HG03045 (cell line): ENCODE measurements around the gene OTUD5.
"Not testable (repeated sequence)": the region's sequence is repeated elsewhere in the genome, so short reads cannot be mapped to it uniquely, and the experiment has no call there.

Source experiments
- ATAC-seq: cut with Tn5 transposase; IDR thresholded peaks from one replicate; pipeline ENCODE4 v1.9.1; 2021; ENCODE audit warnings: mild to moderate bottlenecking, moderate library complexity; ENCODE audit not compliant: unreplicated experiment

The OTUD5 gene, protein sequence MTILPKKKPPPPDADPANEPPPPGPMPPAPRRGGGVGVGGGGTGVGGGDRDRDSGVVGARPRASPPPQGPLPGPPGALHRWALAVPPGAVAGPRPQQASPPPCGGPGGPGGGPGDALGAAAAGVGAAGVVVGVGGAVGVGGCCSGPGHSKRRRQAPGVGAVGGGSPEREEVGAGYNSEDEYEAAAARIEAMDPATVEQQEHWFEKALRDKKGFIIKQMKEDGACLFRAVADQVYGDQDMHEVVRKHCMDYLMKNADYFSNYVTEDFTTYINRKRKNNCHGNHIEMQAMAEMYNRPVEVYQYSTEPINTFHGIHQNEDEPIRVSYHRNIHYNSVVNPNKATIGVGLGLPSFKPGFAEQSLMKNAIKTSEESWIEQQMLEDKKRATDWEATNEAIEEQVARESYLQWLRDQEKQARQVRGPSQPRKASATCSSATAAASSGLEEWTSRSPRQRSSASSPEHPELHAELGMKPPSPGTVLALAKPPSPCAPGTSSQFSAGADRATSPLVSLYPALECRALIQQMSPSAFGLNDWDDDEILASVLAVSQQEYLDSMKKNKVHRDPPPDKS

DNA sequence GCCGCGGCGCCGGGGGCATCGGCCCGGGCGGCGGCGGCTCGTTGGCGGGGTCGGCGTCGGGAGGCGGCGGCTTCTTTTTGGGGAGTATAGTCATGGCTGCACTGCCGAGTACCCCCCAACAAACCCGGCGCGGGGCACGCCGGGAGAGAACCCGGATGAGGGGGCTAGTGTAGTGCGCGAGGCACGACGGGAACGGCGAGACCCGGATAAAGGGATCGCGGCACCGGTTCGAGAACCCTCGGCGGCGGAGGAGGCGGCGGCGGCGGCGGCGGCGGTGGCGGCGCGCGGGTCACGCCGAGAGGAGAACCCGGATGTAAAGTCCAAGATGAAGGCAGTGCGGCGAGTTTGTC lies at the start of gene OTUD5:
OTUD5 (minus strand) TSS at position 131 of the 350 bp plus-strand sequence; CDS start at position 94, 37 bp downstream.
- ATAC-seq, result peak; percentile 35

DNA sequence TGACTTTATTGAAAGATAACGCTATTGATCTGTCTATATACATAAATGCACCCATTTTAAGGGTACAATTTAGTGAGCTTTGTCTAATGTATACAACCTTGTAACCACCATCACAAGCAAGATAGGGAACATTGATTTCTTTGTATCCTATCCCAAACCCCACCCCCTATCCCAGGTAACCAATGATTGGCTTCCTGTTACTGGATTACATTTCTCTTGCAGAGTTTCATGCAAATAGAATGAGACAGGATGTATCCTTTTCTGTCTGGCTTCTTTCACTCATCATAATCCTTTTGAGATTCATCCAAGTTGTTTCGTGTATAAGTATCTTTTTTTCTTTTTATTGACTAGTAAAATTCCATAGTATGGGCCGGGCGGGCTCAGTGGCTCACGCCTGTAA lies 46.3 kb upstream of the OTUD5 start:
- no peak for ATAC-seq

DNA sequence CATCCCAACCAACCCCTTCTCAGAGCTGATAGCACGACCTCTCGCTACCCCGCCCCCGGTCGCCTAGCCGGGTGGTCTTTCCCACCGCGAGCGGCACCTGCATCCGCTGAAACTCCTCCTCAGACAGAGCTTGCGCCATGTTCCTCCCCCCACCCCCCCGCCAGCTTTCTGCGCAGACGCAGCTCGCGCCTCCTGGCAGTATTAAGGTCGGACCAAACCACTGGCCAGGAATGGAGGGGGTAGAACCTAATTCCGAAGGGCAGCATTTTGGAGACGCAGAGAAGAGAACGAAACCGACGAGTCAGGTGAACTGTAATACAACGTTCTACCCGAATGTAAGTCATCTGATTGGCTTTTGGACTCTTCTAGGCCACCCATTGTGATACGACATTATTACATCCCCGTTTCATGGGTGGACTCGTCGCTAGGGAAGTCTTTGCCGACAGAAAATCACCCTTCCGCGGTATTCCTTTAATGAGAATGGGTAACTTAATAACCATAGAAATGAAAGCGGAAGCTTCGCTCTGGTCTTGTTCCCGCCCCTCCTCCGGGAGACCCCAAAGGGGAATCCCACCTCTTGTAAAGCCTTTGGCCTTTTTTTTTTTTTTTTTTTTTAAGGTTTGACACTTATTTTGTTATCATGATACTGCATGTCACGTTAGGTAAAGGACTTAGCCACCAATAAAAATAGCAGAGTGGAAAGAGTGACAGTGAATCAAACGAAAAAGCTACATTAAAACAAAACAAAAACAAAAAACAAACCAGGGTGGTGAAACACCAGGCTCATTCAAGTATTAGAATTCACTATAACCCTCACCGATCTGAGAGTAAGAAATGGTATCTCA lies 44.9 kb upstream of the OTUD5 start, which contains the start of gene GRIPAP1:
GRIPAP1 (minus strand) TSS at position 174 of the 845 bp plus-strand sequence; CDS start at position 139, 35 bp downstream.
- ATAC-seq, result peak; percentile 82

DNA sequence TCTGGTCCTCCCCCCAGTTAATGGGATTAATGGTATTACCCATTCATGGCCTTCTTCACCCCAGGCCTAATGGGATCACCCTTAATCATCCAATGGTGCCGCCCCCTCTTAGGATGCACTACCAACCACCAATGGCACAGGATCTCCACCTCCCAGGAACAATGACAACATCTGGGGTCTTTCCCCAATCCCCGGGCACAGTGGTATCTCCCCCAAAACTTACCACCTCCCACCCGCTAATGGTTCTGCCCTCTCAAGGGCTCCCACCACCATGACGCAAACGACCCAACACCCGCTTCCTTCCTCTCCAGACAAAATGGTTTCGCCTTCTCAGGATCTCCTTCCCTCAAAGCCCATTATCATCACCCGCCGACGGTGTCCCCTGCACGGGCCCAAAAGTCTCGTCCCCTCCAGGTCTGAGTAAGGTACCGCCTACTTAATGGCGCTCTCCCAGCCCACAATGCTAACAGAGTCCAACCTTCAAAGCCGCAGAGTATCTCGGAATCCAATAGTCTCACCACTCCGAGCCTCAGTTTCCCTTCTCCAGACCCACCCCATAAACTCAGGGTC lies 44.2 kb upstream of the OTUD5 start:
- peak; percentile 21 for ATAC-seq

DNA sequence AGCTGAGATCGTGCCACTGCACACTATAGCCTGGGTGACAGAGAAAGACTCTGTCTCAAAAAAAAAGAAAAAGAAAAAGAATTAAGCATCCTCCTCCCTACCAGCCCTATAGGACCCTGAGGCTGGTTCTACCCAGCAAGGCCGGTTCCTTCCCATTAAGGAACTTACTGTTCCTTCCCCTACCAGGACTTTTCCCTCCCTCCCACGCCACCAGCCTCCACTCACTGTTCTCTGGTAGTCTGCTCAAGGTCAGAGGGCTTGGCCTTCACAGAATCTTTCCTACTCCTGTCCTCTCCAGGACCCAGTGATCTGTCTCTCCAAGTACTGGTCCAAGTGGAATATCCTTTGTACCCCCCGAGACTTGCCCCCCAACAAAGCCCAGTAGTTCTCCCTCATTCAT lies 43.2 kb upstream of the OTUD5 start:
- ATAC-seq, result no peak

DNA sequence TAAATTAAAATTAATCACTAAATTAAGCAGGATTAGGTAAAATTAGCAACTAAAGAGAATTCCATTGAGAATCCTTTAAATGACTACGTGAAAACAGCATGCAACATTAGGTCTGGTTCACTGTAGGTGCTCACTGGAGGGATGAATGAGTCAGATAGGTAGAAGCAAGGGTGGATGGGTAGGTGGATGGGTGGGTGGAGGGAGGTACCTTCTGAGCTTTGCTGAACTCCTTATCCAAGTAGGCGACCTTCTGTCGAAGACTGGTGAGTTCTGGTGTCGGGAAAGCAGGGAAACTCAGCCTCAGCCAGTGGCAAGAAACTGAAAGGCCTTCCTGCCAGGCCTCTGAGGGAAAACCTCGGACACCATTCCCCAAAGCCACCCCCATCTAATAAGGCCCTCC lies 41.6 kb upstream of the OTUD5 start:
- no peak for ATAC-seq

DNA sequence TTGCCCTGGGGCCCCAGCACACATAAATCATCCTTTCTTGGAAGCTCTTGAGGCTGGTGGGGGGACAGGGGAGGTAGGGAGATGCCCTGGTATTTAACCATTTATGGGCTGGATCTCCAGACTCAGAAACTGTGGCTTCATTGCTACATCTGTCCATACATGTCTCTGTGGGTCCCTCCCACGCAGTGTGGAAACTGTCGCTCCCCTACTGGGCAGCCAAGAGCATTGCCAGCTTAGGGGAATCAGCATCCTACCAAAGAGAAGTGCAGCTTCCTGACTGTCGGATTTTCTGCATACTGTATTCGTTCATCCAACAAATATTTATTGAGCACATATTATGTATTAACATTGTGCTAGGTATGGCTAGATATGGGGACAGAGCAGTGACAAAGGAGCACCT lies 41.0 kb upstream of the OTUD5 start:
- ATAC-seq, result no peak

DNA sequence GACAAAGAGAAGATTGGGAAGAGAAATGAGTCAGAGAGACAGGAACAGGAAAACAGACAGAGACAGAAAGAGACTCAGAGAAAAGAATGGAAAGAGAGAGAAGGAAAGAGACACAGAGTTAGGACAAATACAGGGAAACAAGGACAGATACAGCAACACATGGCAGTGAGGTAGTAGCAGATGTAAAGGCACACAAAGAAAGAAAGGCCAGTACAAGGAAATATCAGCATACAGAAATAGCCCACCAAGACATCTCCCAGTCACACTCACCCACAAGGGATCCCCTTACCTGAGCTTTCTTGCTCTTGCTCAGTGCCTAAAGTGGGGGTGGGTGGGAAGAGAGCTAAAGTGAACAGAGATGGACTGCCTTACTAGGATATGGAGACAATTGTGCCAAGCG lies 40.5 kb upstream of the OTUD5 start:
- no peak for ATAC-seq

DNA sequence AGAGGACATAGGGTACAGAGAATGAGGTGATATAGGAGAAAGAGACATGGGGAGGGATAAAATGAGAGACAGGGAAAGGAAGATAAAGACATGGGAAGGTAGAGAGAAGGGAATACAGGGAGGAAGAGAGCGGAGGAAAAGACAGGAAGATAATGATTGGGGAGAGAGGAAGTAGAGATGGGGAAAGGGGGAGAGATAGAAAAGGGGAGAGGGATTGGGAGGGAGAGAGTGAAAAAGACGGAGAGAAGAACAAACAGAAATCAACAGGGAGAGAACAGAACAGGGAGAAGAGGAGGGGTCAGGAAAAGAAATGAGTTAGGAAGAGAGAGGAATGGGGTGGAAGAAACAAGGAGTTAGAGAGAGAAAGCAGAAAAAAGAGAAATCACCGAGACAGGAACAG lies 40.0 kb upstream of the OTUD5 start:
- ATAC-seq, result no peak

DNA sequence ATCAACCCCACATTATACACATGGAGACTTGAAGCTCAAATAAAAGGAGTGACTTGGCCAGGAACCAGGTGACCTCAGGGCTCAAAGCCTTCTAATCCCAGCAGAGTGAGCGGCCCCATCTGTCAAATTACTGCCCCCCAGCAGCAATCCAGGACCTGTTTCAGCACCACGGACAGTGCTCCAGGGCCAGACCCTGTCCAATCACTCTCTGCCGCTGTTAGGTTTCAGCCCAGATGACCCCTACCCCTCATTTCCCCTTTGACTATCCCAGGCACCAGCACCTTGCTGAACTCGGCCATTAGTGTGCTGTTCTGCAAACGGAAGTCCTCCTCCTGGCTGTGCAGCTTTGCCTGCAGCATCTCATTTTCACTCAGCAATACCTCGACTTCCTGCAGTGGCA lies 39.6 kb upstream of the OTUD5 start:
- ATAC-seq, result no peak

DNA sequence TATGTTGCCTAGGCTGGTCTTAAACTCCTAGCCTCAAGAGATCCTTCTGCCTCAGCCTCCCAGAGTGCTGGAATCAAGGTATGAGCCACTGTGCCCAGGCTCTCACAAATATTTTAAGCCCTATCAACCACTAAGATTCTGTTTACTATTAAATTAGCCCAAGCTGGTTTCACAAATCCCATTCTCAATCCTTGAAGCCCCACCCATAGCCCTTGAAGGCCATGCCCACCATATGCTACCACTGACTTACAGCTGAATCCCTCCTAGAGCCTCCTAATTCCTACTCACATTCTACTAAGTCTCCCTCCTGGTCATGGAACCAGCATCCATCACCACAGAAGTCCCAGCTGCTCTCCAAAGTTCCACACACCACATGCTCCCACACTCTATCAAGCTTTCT lies 34.9 kb upstream of the OTUD5 start:
- no peak for ATAC-seq

DNA sequence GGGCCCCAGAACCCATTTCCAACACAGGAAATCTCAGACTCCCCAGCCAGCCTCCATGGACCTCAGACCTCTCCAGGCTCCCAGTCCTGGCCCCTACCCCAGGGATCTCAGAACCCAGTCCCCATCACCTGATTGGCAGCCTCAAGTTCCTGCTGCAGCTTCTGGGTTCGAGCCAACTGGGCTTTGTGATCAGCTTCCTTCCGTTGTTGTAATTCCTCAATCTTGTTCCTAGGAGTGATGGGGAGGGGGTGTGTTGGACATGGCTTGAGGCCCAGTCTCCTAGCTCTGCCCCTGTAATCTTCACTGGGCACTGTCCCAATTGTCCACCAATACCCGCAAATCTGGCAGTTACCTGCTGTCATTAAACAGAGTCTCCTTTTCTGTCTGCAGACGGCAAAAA lies 32.1 kb upstream of the OTUD5 start:
- ATAC-seq, result no peak

DNA sequence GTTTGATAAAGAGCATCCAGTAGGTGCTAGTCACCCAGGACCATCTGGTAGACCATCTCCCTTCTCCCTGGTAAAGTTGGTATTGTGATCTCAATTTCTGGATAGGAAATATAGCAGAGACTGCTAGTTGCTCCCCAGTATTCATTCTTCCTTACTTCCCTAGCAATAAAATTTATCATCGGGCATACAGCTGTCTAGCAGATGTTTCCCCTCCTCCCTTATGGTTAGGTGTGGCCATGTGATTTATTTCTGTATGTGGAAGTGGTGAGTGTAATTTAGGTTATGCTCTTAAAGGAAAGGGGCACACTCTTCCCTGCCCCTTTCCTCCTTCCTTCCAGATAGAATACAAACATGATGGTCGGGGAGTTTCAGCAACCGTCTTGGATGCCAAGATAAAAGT lies 26.5 kb upstream of the OTUD5 start:
- ATAC-seq, result no peak

DNA sequence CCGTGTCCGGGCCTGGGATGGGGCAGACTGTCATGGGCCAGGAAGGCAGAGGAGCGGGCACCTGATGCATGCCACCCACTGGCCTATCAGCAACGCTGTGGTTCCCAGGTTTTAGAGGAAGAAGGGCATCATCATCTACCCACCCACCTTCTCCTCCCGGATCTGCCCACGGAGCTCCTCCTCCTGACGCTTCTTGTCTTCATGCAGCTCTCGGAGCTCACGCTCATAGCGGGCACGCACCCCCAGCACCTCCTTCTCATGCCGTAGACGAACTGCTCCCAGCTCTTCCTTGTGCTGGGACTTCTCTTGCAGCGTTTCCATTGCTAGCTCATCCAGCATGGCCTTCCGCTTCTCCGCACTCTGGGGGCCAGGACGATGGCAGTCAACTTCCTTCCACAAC lies 25.7 kb upstream of the OTUD5 start:
- ATAC-seq, result no peak

DNA sequence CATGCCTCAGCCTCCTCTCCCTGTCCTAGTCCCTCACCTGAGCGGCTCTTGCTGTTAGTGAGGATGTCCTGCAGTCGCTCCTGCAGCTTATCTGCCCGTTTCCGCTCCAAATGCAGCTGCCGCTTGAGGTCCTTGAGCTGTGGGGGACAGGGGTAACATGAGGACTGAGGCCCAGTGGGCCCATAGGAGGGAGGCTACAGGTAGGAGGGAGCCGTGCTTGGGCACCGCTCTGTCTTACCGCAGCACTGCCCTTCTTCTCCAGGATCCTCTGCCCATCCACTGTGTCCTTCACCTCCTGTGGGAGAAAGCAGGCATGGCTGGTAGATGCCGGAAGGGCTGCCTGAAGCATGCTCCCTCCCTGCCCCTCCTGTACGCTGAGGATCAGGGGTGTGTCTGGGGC lies 23.8 kb upstream of the OTUD5 start:
- no peak for ATAC-seq

DNA sequence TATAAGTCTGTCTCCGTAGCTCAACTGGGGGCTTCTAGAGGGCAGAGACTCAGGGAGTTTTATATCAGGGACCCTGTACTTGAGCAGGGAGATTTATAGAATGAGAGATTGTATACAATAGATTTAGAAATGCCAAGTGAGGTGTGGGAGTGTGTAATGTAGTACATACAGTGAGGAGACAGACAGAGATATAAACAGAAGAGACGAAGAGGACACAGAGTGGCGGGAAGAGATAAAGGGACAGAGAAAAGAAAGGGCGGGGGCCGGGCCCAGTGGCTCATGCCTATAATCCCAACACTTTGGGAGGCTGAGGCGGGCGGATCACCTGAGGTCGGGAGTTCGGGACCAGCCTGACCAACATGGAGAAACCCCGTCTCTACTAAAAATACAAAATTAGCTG lies 22.9 kb upstream of the OTUD5 start:
- ATAC-seq, result not testable (repeated sequence)

DNA sequence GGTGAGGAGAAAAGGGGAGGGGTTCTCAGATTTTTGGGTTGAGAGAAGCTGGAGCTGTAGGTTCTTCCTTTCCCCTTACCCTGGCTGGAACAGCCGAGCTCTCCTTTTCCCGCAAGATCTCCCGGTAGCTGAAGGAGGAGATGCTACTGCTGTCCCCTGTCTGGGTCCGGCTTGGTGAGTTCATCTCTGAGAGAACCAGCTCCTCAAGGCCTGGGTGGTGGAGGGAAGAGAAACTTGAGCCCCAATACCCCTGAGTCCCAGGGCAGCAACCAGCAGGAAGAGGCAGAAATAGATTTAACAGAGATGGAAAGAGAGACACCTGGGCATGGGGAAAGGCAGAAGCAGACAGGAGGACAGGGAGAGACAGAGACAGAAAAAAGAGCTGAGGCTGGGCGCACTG lies 20.8 kb upstream of the OTUD5 start:
- no peak for ATAC-seq

DNA sequence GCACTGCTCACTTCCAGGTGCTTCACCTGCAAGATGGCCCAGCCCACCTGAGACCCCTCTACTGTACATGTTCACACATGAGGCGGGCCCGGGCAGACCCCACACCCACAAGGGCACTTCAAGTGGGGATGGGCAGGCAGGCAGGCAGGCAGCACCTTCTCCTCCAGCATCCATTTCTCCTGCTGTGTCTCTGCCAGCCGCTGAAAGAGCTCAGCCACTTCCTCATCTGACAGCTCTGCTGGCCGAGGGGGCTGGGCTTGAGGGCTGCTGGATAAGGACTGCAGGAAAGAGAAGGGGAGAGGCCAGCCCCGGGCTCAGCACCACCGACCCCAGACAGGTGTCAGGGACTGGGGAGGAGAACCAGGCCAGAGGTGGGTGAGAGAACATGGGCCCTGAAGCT lies 18.7 kb upstream of the OTUD5 start:
- ATAC-seq, result no peak

DNA sequence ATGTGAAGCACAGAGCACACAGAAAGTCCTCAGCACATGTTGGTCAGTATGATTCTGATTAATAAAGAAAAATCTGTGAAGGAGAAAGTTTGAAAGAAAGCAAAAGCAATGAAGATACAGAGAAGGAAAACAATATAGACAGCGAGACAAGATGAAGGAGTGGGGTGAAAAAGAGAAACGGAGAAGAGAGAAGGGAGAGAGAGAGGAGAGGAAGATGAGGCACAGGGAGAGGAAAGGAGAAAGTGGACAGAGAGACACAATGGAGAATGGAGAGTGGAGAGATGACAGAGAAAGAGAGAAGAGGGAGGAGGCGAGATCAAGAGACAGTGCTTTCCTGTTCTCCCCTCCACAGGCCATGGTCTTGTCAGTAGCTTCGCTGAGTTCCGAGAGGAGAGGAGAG lies 18.1 kb upstream of the OTUD5 start:
- ATAC-seq, result no peak

DNA sequence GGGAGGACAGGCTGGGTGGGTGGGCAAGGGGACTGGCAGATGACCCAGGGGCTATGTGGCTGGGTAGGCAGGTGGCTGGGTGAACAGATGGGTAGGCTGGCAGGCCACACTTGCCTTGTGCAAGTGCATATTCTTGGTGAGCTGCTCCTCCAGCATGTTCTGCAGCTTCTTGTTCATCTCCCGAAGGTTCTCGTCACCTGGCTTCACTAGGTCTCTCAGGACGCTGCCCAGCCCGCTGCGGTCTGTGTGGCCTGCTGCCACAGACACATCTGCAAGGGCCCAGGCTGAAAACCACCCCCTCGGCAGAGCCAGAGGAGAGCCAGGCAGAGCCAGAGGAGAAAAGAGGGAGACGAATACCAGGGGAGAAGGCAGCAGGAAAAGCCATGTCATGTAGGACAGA lies 17.6 kb upstream of the OTUD5 start:
- ATAC-seq, result no peak

DNA sequence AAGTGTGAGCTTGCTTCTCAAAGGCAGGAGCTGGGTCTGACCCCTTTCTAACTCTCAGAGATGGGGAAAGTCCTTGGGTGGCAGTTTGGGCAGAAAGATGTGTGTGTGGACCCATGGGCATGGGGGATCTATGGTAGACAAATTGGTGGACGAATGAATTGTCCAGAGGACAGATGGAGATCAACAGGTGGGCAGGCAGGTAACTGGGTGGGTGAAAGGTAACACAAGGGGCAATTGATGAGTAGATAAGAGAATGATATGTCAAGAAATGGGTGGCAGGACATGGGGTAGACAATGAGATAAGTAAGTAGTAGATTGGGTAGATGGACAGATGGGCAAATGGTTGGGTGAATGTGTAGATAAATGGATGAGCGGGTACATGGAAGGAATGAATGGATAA lies 17.2 kb upstream of the OTUD5 start:
- ATAC-seq, result no peak

DNA sequence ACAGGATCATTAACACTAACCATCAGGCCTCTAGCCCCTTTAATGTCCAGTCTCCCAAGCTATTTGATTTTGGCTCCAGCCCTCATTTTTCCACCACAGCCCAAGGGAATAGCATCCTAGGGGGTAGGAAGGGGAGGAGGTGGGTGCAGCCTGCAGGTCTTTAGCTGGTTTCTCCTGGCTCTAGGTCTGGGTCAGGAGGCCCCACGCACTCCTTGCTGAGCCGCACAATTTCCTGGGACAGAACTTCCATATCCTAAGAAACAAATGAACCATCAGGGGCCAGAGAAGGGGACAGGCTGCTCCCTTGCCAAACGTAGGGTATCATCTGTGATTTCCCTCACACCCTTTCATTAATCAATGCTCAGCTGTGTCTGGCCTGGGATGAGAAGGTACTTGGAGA lies 16.6 kb upstream of the OTUD5 start:
- no peak for ATAC-seq
